Astrocyte of the cerebellum (primary cell): ENCODE results near the gene TACR3.
"Not testable (repeated sequence)": the region's sequence is repeated elsewhere in the genome, so short reads cannot be mapped to it uniquely, and the experiment has no call there.

ENCODE experiments used
- DNase-seq: peaks from one replicate; pipeline ENCODE4 v3.0.0-alpha.2; 2011; ENCODE audit warnings: low read depth
- H3K4me3 ChIP-seq: 2 replicates; pipeline ENCODE4 v1.5.1; 2011; ENCODE audit warnings: mild to moderate bottlenecking, low read depth, low read length, moderate library complexity
- CTCF ChIP-seq: IDR thresholded peaks from 2 replicates; pipeline ENCODE4 v1.5.1; 2012; ENCODE audit warnings: low read length, low read depth, moderate library complexity, mild to moderate bottlenecking; ENCODE audit errors: missing control alignments
- in situ Hi-C: cut with HindIII; loops from 2 replicates; pipeline ENCODE4 v1.10.0; 2017; ENCODE audit warnings: low sequenced_read_pairs

TACR3 gene

GRCh38 chr4:103645991-103646390 lies 73.8 kb downstream of the TACR3 start:
- in situ Hi-C loops = no loop called here
- no peak for TF ChIP-seq CTCF
- no peak overlapping the region for H3K4me3 ChIP-seq
- no peak for DNase-seq

GRCh38 chr4:103634236-103634635 lies 85.5 kb downstream of the TACR3 start:
- no peak for DNase-seq
- H3K4me3 ChIP-seq = no peak overlapping the region
- in situ Hi-C loops = no loop called here
- TF ChIP-seq CTCF = no peak

GRCh38 chr4:103626296-103626695 lies 93.5 kb downstream of the TACR3 start:
- no peak for TF ChIP-seq CTCF
- H3K4me3 ChIP-seq = no peak overlapping the region
- in situ Hi-C loops = no loop called here
- DNase-seq = no peak

GRCh38 chr4:103591841-103592240 lies 127.9 kb downstream of the TACR3 start:
- H3K4me3 ChIP-seq = no peak overlapping the region
- in situ Hi-C loops = no loop called here
- TF ChIP-seq CTCF = no peak
- DNase-seq = no peak

- no peak for DNase-seq
- no peak overlapping the region for H3K4me3 ChIP-seq
- TF ChIP-seq CTCF = no peak
- in situ Hi-C loops = no loop called here
Measured at GRCh38 chr4:103567591-103567990, 152.2 kb downstream of the TACR3 start.

GRCh38 chr4:103559178-103559577 lies 160.6 kb downstream of the TACR3 start:
- in situ Hi-C loops, H3K4me3 ChIP-seq, DNase-seq: not testable (repeated sequence)
